HG03108 (cell line): ENCODE results near the gene SAMHD1.
"Not testable (repeated sequence)": the region's sequence is repeated elsewhere in the genome, so short reads cannot be mapped to it uniquely, and the experiment has no call there.

ENCODE experiments used
- ATAC-seq: cut with Tn5 transposase; IDR thresholded peaks from one replicate; pipeline ENCODE4 v1.9.1; 2021; ENCODE audit warnings: moderate library complexity; ENCODE audit not compliant: unreplicated experiment

Gene SAMHD1

GRCh38 chr20:36951198-36951978 is at the start of gene SAMHD1:
SAMHD1 (minus strand) TSS chr20:36951708; CDS start chr20:36951643, 65 bp downstream.
- peak; percentile 88 for ATAC-seq

- ATAC-seq, result not testable (repeated sequence)
These were observed 48.7 kb upstream of the SAMHD1 start for GRCh38 chr20:37000171-37000570.

DNA sequence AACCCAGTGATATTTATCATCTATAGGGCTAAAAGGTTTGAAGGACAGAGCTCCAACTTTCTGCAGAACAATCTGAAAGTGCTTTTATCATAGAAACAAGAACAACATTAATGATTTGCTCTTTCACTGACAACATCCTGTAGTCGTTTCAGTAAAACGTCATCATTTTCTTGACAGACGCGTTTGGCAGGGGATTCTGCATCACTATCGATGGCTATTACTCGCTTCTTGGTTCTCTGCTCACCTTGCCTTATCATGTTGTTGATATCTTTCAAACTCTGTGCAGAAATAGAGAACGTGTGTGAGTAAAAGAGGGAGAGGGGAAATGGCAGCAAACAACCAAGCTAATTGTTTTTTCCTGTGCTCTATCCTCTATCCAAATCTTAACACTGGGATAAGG is 47.1 kb upstream of the SAMHD1 start:
- no peak for ATAC-seq

DNA sequence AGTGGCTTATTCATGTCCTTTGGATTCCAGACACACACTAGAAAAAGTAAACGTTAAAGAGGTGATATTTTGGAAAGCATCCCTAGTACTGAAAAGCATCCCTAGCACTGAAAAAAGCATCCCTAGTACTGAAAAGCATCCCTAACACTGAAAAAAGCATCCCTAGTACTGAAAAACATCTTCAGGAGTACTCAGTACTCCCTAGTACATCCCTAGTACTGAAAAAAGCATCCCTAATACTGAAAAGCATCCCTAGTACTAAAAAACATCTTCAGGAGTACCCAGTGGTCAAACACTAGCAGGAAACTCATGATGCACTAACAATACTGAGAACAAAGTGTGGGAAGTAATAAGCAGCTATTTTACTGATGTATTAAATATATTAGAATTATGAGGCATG is 45.6 kb upstream of the SAMHD1 start:
- no peak for ATAC-seq

DNA sequence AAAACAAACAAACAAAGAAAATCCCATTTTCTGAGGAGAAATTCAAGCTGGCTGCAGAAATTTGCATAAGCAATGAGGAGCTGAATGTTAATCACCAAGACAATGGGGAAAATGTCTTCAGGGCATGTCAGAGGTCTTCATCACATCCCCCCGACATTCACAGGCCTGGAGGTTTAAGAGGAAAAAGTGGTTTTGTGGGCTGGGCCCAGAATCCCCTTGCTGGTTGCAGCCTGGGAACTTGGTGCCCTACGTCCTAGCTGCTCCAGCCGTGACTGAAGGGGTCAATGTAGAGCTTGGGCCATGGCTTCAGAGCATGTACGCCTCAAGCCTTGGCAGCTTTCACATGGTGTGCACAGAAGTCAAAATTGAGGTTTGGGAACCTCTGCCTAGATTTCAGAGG is 42.7 kb upstream of the SAMHD1 start:
- ATAC-seq, result not testable (repeated sequence)

DNA sequence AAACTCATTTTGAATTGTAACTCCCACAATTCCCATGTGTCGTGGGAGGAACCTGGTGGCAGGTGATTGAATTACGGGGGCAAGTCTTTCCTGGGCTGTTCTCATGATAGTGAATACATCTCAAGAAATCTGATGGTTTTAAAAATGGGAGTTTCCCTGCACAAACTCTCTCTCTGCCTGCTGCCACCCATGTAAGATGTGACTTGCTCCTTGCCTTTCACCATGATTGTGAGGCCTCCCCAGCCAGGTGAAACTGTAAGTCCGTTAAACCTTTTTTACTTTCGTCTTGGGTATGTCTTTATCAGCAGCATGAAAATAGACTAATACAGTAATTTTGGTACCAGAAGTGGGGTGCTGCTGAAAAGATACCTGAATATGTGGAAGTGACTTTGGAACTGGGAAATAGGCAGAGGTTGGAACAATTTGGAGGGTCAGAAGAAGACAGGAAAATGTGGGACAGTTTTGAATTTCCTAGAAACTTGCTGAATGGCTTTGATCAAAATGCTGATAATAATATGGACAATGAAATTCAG is 41.4 kb upstream of the SAMHD1 start:
- ATAC-seq, result no peak

DNA sequence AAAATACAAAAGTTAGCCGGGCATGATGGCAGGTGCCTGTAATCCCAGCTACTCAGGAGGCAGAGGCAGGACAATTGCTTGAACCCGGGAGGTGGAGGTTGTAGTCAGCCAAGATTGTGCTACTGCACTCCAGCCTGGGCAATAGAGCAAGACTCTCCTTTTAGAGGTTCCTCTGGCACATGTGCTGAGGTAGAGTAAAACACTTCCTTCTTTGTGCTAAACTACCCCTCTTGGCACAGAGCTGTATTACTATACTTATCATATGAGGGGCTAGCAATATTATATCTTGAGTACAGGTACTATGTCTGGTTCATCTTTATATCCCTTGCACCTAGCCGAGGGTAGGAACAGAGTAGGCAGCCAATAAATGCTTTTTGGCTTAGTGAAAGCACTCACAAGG is 40.2 kb upstream of the SAMHD1 start:
- ATAC-seq, result no peak

GRCh38 chr20:36989797-36990196 is 38.3 kb upstream of the SAMHD1 start:
- no peak for ATAC-seq

DNA sequence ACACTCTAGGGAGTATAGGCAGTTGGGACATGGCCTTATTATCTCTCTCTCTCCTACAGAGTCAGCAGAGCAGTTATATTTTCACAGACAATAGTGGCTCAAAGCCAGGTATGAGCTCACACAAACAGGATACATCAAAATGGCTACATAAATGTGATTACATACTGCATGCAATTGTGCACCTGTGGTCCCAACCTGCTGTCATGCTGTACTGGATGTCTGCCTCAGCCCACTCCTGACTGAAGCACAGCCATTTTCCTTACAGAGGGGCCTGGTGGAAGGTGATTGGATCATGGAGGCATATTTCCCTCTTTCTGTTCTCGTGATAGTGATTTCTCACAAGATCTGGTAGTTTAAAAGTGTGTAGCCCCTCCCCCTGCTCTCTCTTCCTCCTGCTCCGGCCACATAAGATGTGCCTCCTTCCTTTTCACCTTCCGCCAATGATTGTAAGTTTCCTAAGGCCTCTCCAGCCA is 37.0 kb upstream of the SAMHD1 start:
- ATAC-seq, result no peak

DNA sequence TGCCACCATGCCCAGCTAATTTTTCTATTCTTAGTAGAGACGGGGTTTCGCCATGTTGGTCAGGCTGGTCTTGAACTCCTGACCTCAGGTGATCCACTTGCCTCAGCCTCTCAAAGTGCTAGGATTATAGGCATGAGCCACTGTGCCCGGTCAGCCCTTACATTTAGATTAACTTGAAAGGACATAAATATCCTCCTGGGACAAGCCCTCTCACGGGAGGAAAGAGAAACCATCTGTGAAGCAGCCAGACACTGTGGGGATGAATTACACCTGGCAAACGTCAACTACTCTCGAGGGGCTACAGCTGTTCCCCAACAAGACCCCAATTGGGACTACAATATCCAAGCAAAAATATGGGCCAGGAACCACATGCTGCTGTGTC is 32.7 kb upstream of the SAMHD1 start:
- ATAC-seq, result no peak

GRCh38 chr20:36975099-36975818 is 23.8 kb upstream of the SAMHD1 start:
- no peak for ATAC-seq

- ATAC-seq, result no peak
These were observed 23.2 kb upstream of the SAMHD1 start for GRCh38 chr20:36974660-36975059.

DNA sequence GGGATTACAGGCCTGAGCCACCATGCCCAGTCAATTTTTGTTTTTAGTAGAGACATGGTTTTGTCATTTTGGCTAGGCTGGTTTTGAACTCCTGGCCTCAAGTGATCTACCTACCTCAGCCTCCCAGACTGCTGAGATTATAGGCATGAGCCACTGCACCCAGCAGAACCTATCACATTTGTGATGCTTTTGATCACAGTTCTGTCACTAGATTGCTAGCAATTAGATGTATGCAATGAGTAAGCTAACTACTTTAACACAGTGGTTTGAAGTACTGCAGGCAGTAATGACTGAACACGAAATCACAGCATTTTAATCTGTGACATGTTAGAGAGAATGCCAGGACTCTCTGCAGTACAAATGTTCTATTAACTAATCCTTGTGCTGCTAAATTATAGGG is 19.6 kb upstream of the SAMHD1 start:
- no peak for ATAC-seq

GRCh38 chr20:36969478-36970186 is 18.1 kb upstream of the SAMHD1 start:
- no peak for ATAC-seq

- no peak for ATAC-seq
These were observed 17.5 kb upstream of the SAMHD1 start for GRCh38 chr20:36969051-36969450.

DNA sequence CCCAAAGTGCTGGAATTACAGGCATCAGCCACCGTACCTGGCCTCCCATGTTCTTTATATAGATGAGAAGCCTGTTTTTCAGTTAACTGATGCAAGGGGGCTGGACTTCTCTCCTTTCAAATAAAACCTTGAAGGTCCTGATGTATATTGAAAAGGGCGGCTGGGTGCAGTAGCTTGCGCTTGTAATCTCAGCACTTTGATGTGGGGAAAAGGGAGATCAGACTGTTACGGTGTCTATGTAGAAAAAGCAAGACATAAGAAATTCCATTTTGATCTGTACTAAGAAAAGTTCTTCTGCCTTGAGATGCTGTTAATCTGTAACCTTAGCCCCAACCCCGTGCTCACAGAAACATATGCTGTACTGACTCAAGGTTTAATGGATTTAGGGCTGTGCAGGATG is 16.1 kb upstream of the SAMHD1 start:
- no peak for ATAC-seq

GRCh38 chr20:36966965-36967364 is 15.5 kb upstream of the SAMHD1 start:
- ATAC-seq, result not testable (repeated sequence)

DNA sequence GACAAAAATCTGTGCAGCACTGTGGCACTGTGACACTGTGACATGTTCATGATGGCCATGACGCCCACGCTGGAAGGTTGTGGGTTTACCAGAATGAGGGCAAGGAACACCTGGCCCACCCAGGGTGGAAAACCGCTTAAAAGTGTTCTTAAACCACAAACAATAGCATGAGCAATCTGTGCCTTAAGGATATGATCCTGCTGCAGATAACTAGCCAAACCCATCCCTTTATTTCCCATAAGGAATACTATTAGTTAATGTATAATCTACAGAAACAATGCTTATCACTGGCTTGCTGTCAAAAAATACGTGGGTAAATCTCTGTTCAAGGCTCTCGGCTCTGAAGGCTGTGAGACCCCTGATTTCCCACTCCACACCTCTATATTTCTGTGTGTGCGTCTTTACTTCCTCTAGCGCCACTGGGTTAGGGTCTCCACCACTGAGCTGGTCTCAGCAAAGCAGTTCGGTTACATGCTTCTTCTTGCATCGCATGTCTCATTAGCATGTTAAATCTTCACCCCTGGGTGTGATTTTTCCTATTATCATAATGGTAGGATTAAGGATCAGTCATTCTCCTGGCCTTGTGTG is 10.9 kb upstream of the SAMHD1 start:
- ATAC-seq, result not testable (repeated sequence)

DNA sequence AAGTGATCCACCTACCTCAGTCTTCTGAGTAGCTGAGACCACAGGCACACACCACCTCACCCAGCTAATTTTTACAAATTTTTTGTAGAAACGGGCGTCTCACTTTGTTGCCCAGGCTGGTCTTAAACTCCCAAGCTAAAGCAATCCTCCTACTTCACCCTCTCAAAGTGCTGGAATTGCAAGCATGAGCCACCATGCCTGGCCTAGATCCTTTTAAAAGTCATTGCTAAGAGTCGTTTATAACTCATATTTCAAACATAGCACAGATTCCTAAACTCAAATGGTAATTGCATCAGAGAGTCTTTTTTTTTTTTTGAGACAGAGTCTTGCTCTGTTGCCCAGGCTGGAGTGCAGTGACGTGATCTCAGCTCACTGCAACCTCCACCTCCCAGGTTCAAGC is 7.7 kb upstream of the SAMHD1 start:
- no peak for ATAC-seq

DNA sequence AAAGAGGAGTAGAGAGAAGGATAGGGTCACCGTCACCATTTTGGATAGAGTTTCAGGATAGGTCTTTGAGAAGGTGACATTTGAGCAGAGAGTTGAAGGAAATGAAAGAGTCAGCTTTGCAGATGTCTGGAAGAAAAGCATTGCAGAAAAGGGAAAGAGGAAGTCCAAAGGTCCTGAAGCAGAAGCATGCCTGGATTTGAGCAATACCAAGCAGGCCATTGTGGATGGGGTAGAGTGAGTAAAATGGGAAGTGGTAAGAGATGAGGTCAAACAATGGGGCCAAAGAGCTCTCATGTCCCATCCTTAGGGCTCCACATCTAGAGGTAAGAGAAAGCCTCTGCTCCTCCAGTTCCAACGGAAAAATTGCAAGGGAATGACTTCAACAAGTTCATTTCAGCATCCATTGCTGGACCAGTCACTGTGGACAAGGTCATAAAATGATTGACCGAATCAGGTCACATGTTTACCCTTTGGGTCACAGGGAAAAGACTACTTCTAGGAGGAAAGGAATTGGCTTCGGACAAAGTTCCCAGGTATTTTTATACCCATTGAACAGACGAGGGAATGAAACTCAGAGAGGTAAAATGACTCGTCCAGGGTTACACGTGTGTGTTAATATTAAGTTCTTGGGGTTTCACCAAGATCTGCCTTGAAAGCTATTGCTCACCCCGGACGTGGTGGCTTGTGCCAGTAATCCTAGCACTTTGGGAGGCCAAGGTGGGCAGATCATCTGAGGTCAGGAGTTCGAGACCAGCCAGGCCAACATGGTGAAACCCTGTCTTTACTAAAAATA is 6.6 kb upstream of the SAMHD1 start:
- no peak for ATAC-seq
